HG03565 (cell line): Measurements from ENCODE around the gene NFIX.

Experiments
- ATAC-seq: cut with Tn5 transposase; IDR thresholded peaks from one replicate; pipeline ENCODE4 v1.9.1; 2021; ENCODE audit warnings: mild to moderate bottlenecking, moderate library complexity; ENCODE audit not compliant: unreplicated experiment

The NFIX gene

DNA sequence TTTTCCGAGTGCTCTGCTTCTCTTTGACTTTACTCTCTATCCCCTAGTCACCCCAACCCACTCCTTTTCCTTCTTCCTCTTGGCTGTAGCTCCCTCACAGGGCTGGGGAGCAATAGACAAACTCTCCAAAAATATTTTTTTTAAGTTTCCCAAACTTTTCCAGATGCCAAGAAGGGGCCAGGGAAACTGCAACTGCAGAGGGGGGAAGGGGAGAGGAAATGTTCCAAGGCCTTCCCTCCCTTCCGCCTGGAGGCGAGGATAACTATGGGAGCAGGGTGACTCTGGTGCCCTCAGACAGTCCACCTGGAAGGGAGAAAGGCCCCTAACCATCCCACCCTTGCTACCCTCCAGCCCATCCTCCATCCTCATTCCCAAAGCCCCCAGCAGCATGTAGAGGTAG is 58.0 kb downstream of the NFIX start:
- ATAC-seq: no peak

GRCh38 chr19:13053761-13054625 is 58.7 kb downstream of the NFIX start:
- ATAC-seq: no peak

GRCh38 chr19:13054626-13055212 is 59.4 kb downstream of the NFIX start:
- no peak for ATAC-seq

GRCh38 chr19:13055213-13056051 is 60.2 kb downstream of the NFIX start:
- ATAC-seq: no peak

- ATAC-seq: no peak
Measured at GRCh38 chr19:13056052-13056660, 60.9 kb downstream of the NFIX start.

GRCh38 chr19:13057147-13057572 is 61.9 kb downstream of the NFIX start:
- ATAC-seq: no peak

GRCh38 chr19:13057744-13058143 is 62.5 kb downstream of the NFIX start:
- ATAC-seq: no peak

- no peak for ATAC-seq
Measured at GRCh38 chr19:13058951-13059660, 63.8 kb downstream of the NFIX start.

GRCh38 chr19:13060233-13060963 is 65.1 kb downstream of the NFIX start:
- ATAC-seq: no peak

GRCh38 chr19:13060964-13061927 is 66.0 kb downstream of the NFIX start:
- peak; percentile 56 for ATAC-seq

- ATAC-seq: no peak
Measured at GRCh38 chr19:13062317-13062716, 67.0 kb downstream of the NFIX start.

DNA sequence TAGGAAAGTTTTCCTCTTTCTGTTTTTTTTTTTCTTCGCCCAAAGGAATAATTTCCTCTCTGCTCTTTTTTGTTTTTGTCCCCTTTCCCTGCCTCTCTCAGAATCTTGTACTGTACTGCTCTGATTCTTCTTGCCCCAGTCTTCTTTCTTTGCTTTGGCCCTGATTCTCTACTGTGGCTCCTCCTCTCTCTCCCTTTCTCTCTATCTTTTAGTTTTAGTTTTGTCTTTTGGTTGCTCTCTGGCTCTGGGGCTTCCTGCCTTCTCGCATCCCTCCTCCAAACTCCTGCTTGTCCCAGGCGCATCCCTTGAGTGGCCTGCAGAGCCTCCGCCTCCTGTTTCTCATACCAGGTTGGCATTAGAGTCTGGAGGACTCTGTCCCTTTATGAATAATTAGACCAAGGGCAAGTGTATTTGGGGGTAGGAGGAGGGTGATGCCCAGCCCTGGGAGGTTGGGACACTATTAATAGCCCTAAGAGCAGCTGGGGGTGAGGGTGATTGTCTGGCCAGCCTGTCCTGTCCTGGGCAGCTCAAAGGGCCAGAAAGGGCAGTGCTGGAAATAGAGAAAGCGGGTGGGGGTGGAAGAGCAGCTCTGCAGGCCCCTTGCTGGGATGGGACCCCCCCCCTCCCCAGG is 68.3 kb downstream of the NFIX start:
- ATAC-seq: no peak

DNA sequence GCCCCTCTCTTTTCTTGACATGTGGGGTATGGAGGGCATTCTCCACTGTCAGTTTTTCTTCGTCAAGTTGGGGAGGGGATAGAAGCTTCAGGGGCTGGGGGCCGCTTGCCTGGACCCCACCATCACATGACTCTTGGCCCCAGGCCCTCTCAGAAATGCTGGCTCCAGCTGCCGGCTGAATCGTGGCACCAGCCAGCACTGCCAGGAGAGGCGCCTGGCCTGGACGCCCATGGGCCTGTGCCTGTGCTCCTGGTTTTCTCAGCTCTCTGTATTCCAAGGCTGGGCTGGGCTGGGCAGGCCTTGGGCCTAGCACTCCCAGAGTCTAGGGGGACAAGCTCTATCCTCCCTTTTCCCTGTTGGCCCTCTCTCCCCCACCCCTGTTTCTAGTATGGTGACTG is 68.8 kb downstream of the NFIX start:
- no peak for ATAC-seq

- ATAC-seq: no peak
Measured at GRCh38 chr19:13066226-13066625, 71.0 kb downstream of the NFIX start.

DNA sequence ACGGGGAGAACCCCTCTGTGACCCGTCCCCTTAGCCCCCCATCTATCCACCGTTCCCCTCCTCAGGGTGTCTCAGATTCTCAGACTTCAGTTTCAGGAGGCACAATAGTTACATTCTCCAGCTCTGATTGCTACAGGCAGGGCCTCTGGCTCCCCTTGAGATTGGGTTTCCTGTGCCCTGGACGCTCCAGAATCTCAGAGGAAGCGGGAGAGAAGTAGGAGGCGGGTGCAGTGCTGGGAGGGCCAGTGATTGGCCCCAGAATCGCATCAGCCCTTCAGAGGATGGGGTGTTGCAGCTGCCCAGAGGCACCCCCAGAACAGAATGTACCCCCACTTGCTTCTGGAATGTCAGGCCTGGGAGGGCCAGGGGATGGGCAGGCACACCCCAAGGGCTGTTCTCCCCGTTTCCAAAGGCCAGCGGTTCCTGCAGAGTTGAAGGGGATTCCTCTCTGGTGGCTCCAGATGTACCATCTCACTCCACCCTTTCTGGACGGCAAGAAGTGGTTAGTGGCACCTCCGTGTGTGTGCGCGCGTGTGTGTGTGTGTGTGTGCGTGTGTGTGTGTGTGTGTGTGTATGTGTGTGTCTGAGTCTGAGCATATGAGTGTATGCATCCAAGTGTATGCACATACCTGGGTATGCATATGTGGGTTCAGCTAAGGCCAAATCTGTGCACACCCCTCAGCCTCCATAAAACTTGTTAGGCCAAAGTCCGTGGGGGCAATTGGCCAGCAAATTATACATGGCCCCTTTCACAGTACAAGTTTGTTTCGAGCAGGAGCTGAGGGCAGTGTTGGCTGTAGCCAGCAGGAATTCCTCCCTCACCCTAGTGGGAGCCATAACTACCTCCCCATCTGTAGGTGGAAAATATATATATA is 71.9 kb downstream of the NFIX start:
- ATAC-seq: no peak

- no peak for ATAC-seq
Measured at GRCh38 chr19:13068085-13068846, 73.0 kb downstream of the NFIX start.
